GM23248 (cell line): ENCODE data around the gene ARHGAP4.

Experiments used
- EZH2 ChIP-seq: fragments of 200-600 bp; sonication (generic); IDR thresholded peaks from 2 replicates; pipeline ENCODE4 v1.6.1; 2018; ENCODE audit warnings: antibody characterized with exemption, mild to moderate bottlenecking; ENCODE audit not compliant: insufficient read depth, poor library complexity, severe bottlenecking
- EZH2phosphoT487 ChIP-seq: fragments of 200-600 bp; sonication (generic); IDR thresholded peaks from 2 replicates; pipeline ENCODE4 v1.6.1; 2018; ENCODE audit warnings: antibody characterized with exemption, moderate library complexity, mild to moderate bottlenecking, low read depth; ENCODE audit not compliant: insufficient read depth

GRCh38 chrX:153873282-153874084, 52.6 kb downstream of the ARHGAP4 start:
- TF ChIP-seq EZH2, result no peak
- no peak for TF ChIP-seq EZH2phosphoT487
